ENCODE data around the gene FAM89B. TPM values are rescaled to one million over a fixed set of nuclear protein-coding genes. Genes with fewer than 3 reads are reported as not detected.
A peak's percentile ranks its signal among the peaks of the same experiment; 100 is the strongest.

The FAM89B gene
- total and polyA plus RNA-seq, 7 donors: 59.0 to 112 (median 67.4) TPM

GRCh38 chr11:65583589-65583988, 11.3 kb downstream of the FAM89B start:
- WGBS, 3 donors: 74 to 92% (median 88%) methylated on average over 4 to 10 of the region's 10 CpGs
- Histone ChIP-seq H3K4me1 (peaks cover 71% of the 10 kb centered on the region), H3K36me3 (ENCODE audit: insufficient read depth in 1 of 2, low read depth in 1 of 2) (peaks cover 6 to 82% of the 10 kb centered on the region in 2 donors), H3K27me3 (ENCODE audit: insufficient read depth in 3 of 3, low read length in 2 of 3) (no peaks in the 10 kb centered on the region), H3K9me3 (no peaks in the 10 kb centered on the region), H3K27ac (peak overlapping the region; percentile 58), H3K4me3 (no peak overlapping the region)
- TF ChIP-seq CTCF (IDR thresholded peaks at IDR 0.05): no peak
- ATAC-seq (no peak), DNase-seq (no peak)
- intact Hi-C loops (cut with DNase I): no loop called here

GRCh38 chr11:65584106-65584505, 11.8 kb downstream of the FAM89B start:
- Histone ChIP-seq H3K9me3 (no peaks in the 10 kb centered on the region), H3K27me3 (ENCODE audit: insufficient read depth in 3 of 3, low read length in 2 of 3) (no peaks in the 10 kb centered on the region), H3K27ac (peak overlapping the region; percentile 58), H3K36me3 (ENCODE audit: insufficient read depth in 1 of 2, low read depth in 1 of 2) (peaks cover 6 to 79% of the 10 kb centered on the region in 2 donors), H3K4me3 (no peak overlapping the region), H3K4me1 (peaks cover 71% of the 10 kb centered on the region)
- 52 to 71% (median 56%) methylated on average over 8 of the region's 8 CpGs for WGBS, 3 donors
- ATAC-seq: no peak
- DNase-seq: no peak
- TF ChIP-seq CTCF (IDR thresholded peaks at IDR 0.05): no peak
- intact Hi-C loops (cut with DNase I): no loop called here

- no peaks in the 10 kb centered on the region for H3K27me3 ChIP-seq (ENCODE audit: insufficient read depth in 3 of 3, low read length in 2 of 3)
- intact Hi-C loops (cut with DNase I): no loop called here
- H3K9me3 ChIP-seq: no peaks in the 10 kb centered on the region
- H3K4me1 ChIP-seq: peaks cover 71% of the 10 kb centered on the region
- H3K4me3 ChIP-seq: no peak overlapping the region
- TF ChIP-seq CTCF (IDR thresholded peaks at IDR 0.05): no peak
- no peak for DNase-seq
- peaks cover 6 to 76% of the 10 kb centered on the region in 2 donors for H3K36me3 ChIP-seq (ENCODE audit: insufficient read depth in 1 of 2, low read depth in 1 of 2)
- no peak for ATAC-seq
- WGBS, 3 donors: 69 to 73% (median 71%) methylated on average over 39 to 46 of the region's 46 CpGs
- H3K27ac ChIP-seq: peak overlapping the region; percentile 91
Observed at GRCh38 chr11:65584723-65585171, 12.4 kb downstream of the FAM89B start.

- Histone ChIP-seq H3K36me3 (ENCODE audit: insufficient read depth in 1 of 2, low read depth in 1 of 2) (peaks cover 6 to 76% of the 10 kb centered on the region in 2 donors), H3K4me1 (peaks cover 74% of the 10 kb centered on the region), H3K9me3 (no peaks in the 10 kb centered on the region), H3K4me3 (no peak overlapping the region), H3K27me3 (ENCODE audit: insufficient read depth in 3 of 3, low read length in 2 of 3) (no peaks in the 10 kb centered on the region), H3K27ac (peak overlapping the region; percentile 91)
- no peak for DNase-seq
- WGBS, 3 donors: 70 to 73% (median 71%) methylated on average over 41 to 51 of the region's 51 CpGs
- no peak for TF ChIP-seq CTCF (IDR thresholded peaks at IDR 0.05)
- no peak for ATAC-seq
- intact Hi-C loops (cut with DNase I): no loop called here
Observed at GRCh38 chr11:65585396-65586246, 13.3 kb downstream of the FAM89B start.

Measured in psoas muscle (tissue), 8 donors.